ENCODE data around the gene SCN7A. TPM values are rescaled to one million over a fixed set of nuclear protein-coding genes. Genes with fewer than 3 reads are reported as not detected.
"Not testable (repeated sequence)": the region's sequence is repeated elsewhere in the genome, so short reads cannot be mapped to it uniquely, and the experiment has no call there.

SCN7A gene
- total RNA-seq, 4 donors from 2014 or later, result 0.99 to 23.1 (median 3.5) TPM

- Histone ChIP-seq H3K36me3 (no peaks in the 10 kb centered on the region), H3K4me3 (no peak overlapping the region), H3K4me1 (no peaks in the 10 kb centered on the region), H3K27me3 (no peaks in the 10 kb centered on the region), H3K27ac (no peak overlapping the region), H3K9me3 (no peaks in the 10 kb centered on the region)
- TF ChIP-seq CTCF (IDR thresholded peaks at IDR 0.05), result no peak
- no peak for TF ChIP-seq POLR2A (IDR thresholded peaks at IDR 0.05)
- no peak for DNase-seq
- intact Hi-C loops (cut with DNase I), result no loop called here
- 66 to 71% methylated on average over 5 of the region's 5 CpGs for WGBS, 2 donors
These were observed 25.7 kb downstream of the SCN7A start for GRCh38 chr2:166468124-166469024.

- H3K27ac ChIP-seq, result no peak overlapping the region
- TF ChIP-seq POLR2A (IDR thresholded peaks at IDR 0.05), result no peak
- no peak for TF ChIP-seq CTCF (IDR thresholded peaks at IDR 0.05)
- H3K9me3 ChIP-seq, result no peaks in the 10 kb centered on the region
- H3K36me3 ChIP-seq, result no peaks in the 10 kb centered on the region
- H3K27me3 ChIP-seq, result no peaks in the 10 kb centered on the region
- DNase-seq, result no peak
- no peaks in the 10 kb centered on the region for H3K4me1 ChIP-seq
- WGBS, 2 donors, result 77 to 86% methylated on average over 1 of the region's 1 CpG
- intact Hi-C loops (cut with DNase I), result no loop called here
- no peak overlapping the region for H3K4me3 ChIP-seq
These were observed 29.9 kb downstream of the SCN7A start for GRCh38 chr2:166464187-166464586.

- intact Hi-C loops (cut with DNase I), result no loop called here
- DNase-seq, result no peak
- TF ChIP-seq CTCF (IDR thresholded peaks at IDR 0.05) (no peak), POLR2A (IDR thresholded peaks at IDR 0.05) (no peak)
- Histone ChIP-seq H3K4me3 (no peak overlapping the region), H3K4me1 (no peaks in the 10 kb centered on the region), H3K27me3 (no peaks in the 10 kb centered on the region), H3K36me3 (no peaks in the 10 kb centered on the region), H3K27ac (no peak overlapping the region), H3K9me3 (no peaks in the 10 kb centered on the region)
- WGBS, 2 donors, result 78 to 87% methylated on average over 4 of the region's 5 CpGs
These were observed 30.4 kb downstream of the SCN7A start for GRCh38 chr2:166463640-166464039.

GRCh38 chr2:166458674-166459073 lies 35.4 kb downstream of the SCN7A start:
- DNase-seq, result no peak
- Histone ChIP-seq H3K4me3 (no peak overlapping the region), H3K27ac (no peak overlapping the region), H3K9me3 (no peaks in the 10 kb centered on the region), H3K27me3 (no peaks in the 10 kb centered on the region), H3K4me1 (no peaks in the 10 kb centered on the region), H3K36me3 (no peaks in the 10 kb centered on the region)
- TF ChIP-seq CTCF (IDR thresholded peaks at IDR 0.05) (no peak), POLR2A (IDR thresholded peaks at IDR 0.05) (no peak)
- intact Hi-C loops (cut with DNase I), result no loop called here
- WGBS, 2 donors, result 87 to 100% methylated on average over 1 of the region's 1 CpG

- H3K9me3 ChIP-seq; intact Hi-C loops (cut with DNase I); H3K36me3 ChIP-seq; H3K27me3 ChIP-seq; DNase-seq; H3K4me3 ChIP-seq; H3K4me1 ChIP-seq; H3K27ac ChIP-seq: not testable (repeated sequence)
- WGBS, 2 donors, result 86 to 89% methylated on average over 3 to 4 of the region's 4 CpGs
These were observed 38.2 kb downstream of the SCN7A start for GRCh38 chr2:166455823-166456222.

Data from esophagus squamous epithelium (tissue), 5 donors.